ENCODE measurements around the gene ST7.

ST7 gene

DNA sequence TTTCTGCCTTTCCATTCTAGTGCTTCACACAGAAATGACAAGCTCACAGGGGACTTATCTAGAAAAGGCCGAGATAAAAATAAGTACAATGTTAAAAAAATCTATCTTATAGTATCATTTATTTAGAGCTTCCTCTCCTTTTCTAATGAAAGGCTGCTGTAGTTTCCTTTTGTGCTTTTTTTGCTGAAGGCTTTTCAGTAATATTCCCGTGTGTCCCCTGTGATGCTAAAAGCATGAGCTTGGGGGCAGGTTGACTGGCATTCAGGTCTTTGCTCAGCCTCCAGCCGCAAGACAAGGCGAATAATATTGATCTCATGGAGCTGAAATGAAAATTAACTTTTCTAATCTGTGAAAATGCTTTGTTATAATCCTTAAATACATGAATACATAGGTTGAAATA, 143.0 kb downstream of the ST7 start:
- Histone ChIP-seq H3K36me3 (ENCODE audit: insufficient read depth, low read length) (no peaks in the 10 kb centered on the region), H3K4me1 (ENCODE audit: insufficient read depth, low read length, poor library complexity, severe bottlenecking) (no peaks in the 10 kb centered on the region), H3K27me3 (ENCODE audit: insufficient read depth, low read length, poor library complexity, severe bottlenecking) (no peaks in the 10 kb centered on the region), H3K9me3 (ENCODE audit: insufficient read depth, low read depth, low read length) (no peaks in the 10 kb centered on the region), H4K20me1 (ENCODE audit: insufficient read depth, low read length, poor library complexity, severe bottlenecking) (no peaks in the 10 kb centered on the region), H3K9me2 (replicated peaks; ENCODE audit: low read depth, low read length) (no peaks in the 10 kb centered on the region), H3K4me3 (ENCODE audit: low read length, poor library complexity, severe bottlenecking) (no peak overlapping the region), H3K9ac (ENCODE audit: low read depth, low read length, poor library complexity, severe bottlenecking) (no peak overlapping the region), H3K4me2 (ENCODE audit: low read depth, low read length, poor library complexity, severe bottlenecking) (no peak overlapping the region), H2AFZ (ENCODE audit: low read length) (no peak overlapping the region), H3F3A (ENCODE audit: low read depth) (no peaks in the 10 kb centered on the region), H3K79me2 (ENCODE audit: insufficient read depth, low read length) (no peaks in the 10 kb centered on the region)
- no peak for TF ChIP-seq EZH2phosphoT487 (IDR thresholded peaks at IDR 0.05; ENCODE audit: borderline replicate concordance)
- TF ChIP-seq CTCF (conservative IDR thresholded peaks at IDR 0.05; ENCODE audit: low read length) = no peak

- no peaks in the 10 kb centered on the region for H4K20me1 ChIP-seq (ENCODE audit: insufficient read depth, low read length, poor library complexity, severe bottlenecking)
- H3K9ac ChIP-seq (ENCODE audit: low read depth, low read length, poor library complexity, severe bottlenecking) = no peak overlapping the region
- H3K36me3 ChIP-seq (ENCODE audit: insufficient read depth, low read length) = no peaks in the 10 kb centered on the region
- H3K79me2 ChIP-seq (ENCODE audit: insufficient read depth, low read length) = no peaks in the 10 kb centered on the region
- H3K4me1 ChIP-seq (ENCODE audit: insufficient read depth, low read length, poor library complexity, severe bottlenecking) = no peaks in the 10 kb centered on the region
- no peaks in the 10 kb centered on the region for H3K9me3 ChIP-seq (ENCODE audit: insufficient read depth, low read depth, low read length)
- no peaks in the 10 kb centered on the region for H3F3A ChIP-seq (ENCODE audit: low read depth)
- no peaks in the 10 kb centered on the region for H3K27me3 ChIP-seq (ENCODE audit: insufficient read depth, low read length, poor library complexity, severe bottlenecking)
- no peak overlapping the region for H2AFZ ChIP-seq (ENCODE audit: low read length)
- TF ChIP-seq EZH2phosphoT487 (IDR thresholded peaks at IDR 0.05; ENCODE audit: borderline replicate concordance) = no peak
- no peak for TF ChIP-seq CTCF (conservative IDR thresholded peaks at IDR 0.05; ENCODE audit: low read length)
- no peak overlapping the region for H3K4me3 ChIP-seq (ENCODE audit: low read length, poor library complexity, severe bottlenecking)
- no peak overlapping the region for H3K4me2 ChIP-seq (ENCODE audit: low read depth, low read length, poor library complexity, severe bottlenecking)
- no peaks in the 10 kb centered on the region for H3K9me2 ChIP-seq (replicated peaks; ENCODE audit: low read depth, low read length)
Observed at GRCh38 chr7:117096942-117097341, 143.6 kb downstream of the ST7 start.

DNA sequence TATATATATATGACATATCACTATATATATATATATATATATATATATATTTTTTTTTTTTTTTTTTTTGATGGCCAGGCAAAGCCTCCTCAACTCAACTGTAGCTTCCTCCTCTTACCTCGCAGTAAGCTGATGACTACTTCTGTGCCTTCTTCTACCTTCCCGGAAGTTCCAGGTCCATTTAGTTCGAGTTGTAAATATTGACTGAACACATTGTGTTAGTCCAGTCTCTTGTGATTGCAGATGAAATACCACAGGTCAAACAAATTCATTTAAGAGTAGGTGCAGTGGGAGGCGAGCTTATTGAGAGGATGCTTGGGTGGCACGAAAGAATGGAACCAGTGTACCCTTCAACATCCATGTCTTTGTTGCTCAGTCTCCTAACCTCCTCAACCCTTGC, 144.6 kb downstream of the ST7 start:
- Histone ChIP-seq H3K79me2 (ENCODE audit: insufficient read depth, low read length) (no peaks in the 10 kb centered on the region), H3K4me3 (ENCODE audit: low read length, poor library complexity, severe bottlenecking) (no peak overlapping the region), H3K4me1 (ENCODE audit: insufficient read depth, low read length, poor library complexity, severe bottlenecking) (no peaks in the 10 kb centered on the region), H2AFZ (ENCODE audit: low read length) (no peak overlapping the region), H3K36me3 (ENCODE audit: insufficient read depth, low read length) (no peaks in the 10 kb centered on the region), H3K9me3 (ENCODE audit: insufficient read depth, low read depth, low read length) (no peaks in the 10 kb centered on the region), H3F3A (ENCODE audit: low read depth) (no peaks in the 10 kb centered on the region), H4K20me1 (ENCODE audit: insufficient read depth, low read length, poor library complexity, severe bottlenecking) (no peaks in the 10 kb centered on the region), H3K27me3 (ENCODE audit: insufficient read depth, low read length, poor library complexity, severe bottlenecking) (no peaks in the 10 kb centered on the region), H3K9ac (ENCODE audit: low read depth, low read length, poor library complexity, severe bottlenecking) (no peak overlapping the region), H3K9me2 (replicated peaks; ENCODE audit: low read depth, low read length) (no peaks in the 10 kb centered on the region), H3K4me2 (ENCODE audit: low read depth, low read length, poor library complexity, severe bottlenecking) (no peak overlapping the region)
- TF ChIP-seq CTCF (conservative IDR thresholded peaks at IDR 0.05; ENCODE audit: low read length) = no peak
- TF ChIP-seq EZH2phosphoT487 (IDR thresholded peaks at IDR 0.05; ENCODE audit: borderline replicate concordance) = no peak
